Activated CD4-positive, alpha-beta memory T cell treated with anti-CD3 and anti-CD28 coated beads for 36 hours (primary cell): Measurements from ENCODE around the gene FBXO4. TPM values are rescaled to one million over a fixed set of nuclear protein-coding genes. Genes with fewer than 3 reads are reported as not detected.
"Not testable (repeated sequence)": the region's sequence is repeated elsewhere in the genome, so short reads cannot be mapped to it uniquely, and the experiment has no call there.

Experiments used
- CTCF ChIA-PET: fragments of 350-600 bp; sonication (Branson Sonifier 250); formaldehyde crosslinking; loops from one replicate; lab custom pipeline; 2021; ENCODE audit warnings: antibody characterized with exemption, inconsistent platforms; lab: Charles Lee
- POLR2A ChIA-PET: fragments of 350-600 bp; sonication (Branson Sonifier 250); formaldehyde crosslinking; loops from one replicate; lab custom pipeline; 2021; ENCODE audit warnings: antibody characterized with exemption; lab: Charles Lee
- DNase-seq: peaks from one replicate; pipeline ENCODE4 v3.0.0-alpha.2; 2020
- H3K27ac Mint-ChIP-seq: one replicate; pipeline ENCODE4 v1.8.0; 2021; ENCODE audit warnings: mixed read lengths
- H3K27me3 Mint-ChIP-seq: one replicate; pipeline ENCODE4 v1.8.0; 2021; ENCODE audit warnings: mixed read lengths
- H3K36me3 Mint-ChIP-seq: one replicate; pipeline ENCODE4 v1.8.0; 2021; ENCODE audit warnings: mixed read lengths
- H3K4me1 Mint-ChIP-seq: one replicate; pipeline ENCODE4 v1.8.0; 2021; ENCODE audit warnings: low read depth, mixed read lengths
- H3K4me3 Mint-ChIP-seq: one replicate; pipeline ENCODE4 v1.8.0; 2021; ENCODE audit warnings: mild to moderate bottlenecking, mixed read lengths
- H3K9me3 Mint-ChIP-seq: one replicate; pipeline ENCODE4 v1.8.0; 2021; ENCODE audit warnings: mixed read lengths
- intact Hi-C: fragments of 100-400 bp; cut with micrococcal nuclease; formaldehyde crosslinking; loops from one replicate; pipeline ENCODE4 v1.15.1; 2023
- total RNA-seq, 2 experiments: library from RNA; stranded (reverse); gene quantifications; one replicate each; pipeline ENCODE4 v1.2.3, GENCODE V29; 2021

Gene FBXO4
- total RNA-seq, 2 experiments from 2014 or later: 20.4 to 21.7 TPM

- no peak overlapping the region for H3K27ac Mint-ChIP-seq
- peaks cover 5% of the 10 kb centered on the region for H3K36me3 Mint-ChIP-seq
- H3K4me3 Mint-ChIP-seq: no peak overlapping the region
- intact Hi-C loops: no loop called here
- DNase-seq: no peak
- CTCF ChIA-PET: no interaction called here
- peaks cover 36% of the 10 kb centered on the region for H3K9me3 Mint-ChIP-seq
- H3K27me3 Mint-ChIP-seq: peaks cover 9% of the 10 kb centered on the region
- no peaks in the 10 kb centered on the region for H3K4me1 Mint-ChIP-seq
- POLR2A ChIA-PET: no interaction called here
Measured at GRCh38 chr5:41961736-41962135, 36.7 kb downstream of the FBXO4 start.

GRCh38 chr5:41962491-41962890, 37.4 kb downstream of the FBXO4 start:
- DNase-seq: no peak
- peaks cover 5% of the 10 kb centered on the region for H3K36me3 Mint-ChIP-seq
- no peak overlapping the region for H3K27ac Mint-ChIP-seq
- POLR2A ChIA-PET: no interaction called here
- peaks cover 10% of the 10 kb centered on the region for H3K27me3 Mint-ChIP-seq
- peaks cover 36% of the 10 kb centered on the region for H3K9me3 Mint-ChIP-seq
- no peak overlapping the region for H3K4me3 Mint-ChIP-seq
- CTCF ChIA-PET: no interaction called here
- intact Hi-C loops: no loop called here
- no peaks in the 10 kb centered on the region for H3K4me1 Mint-ChIP-seq

DNA sequence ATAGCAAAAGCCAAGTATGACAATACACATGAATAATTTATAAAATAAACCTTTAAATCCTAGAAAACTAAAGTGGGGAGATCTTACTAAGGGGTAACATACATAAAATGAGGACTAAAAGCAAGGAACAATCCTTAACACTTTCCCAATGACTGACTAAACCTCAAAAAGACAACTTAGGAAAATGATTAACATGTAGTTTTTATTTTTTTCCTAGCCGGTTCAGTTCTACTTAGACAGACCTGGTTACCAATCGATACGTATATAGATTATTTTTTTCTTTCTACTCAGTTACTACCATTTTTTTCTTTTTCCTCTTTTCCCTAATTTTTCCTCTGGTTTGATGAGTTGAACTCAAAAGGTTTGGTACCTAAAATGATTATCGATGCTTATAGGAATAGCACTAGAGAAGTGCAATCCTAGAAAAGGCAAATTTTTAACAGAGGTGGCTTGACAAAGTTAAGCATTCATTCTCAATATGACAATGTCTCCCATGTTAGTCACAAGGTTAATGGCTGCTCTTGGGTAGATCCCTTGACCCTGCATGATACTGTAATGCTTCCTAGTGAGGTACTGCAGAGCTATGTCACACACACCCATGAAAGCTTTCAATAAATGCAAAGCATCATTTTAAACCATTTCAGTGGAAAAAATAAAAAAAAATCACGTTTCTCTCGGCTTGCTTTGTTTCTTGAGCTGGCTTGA, 41.5 kb downstream of the FBXO4 start:
- no peak for DNase-seq
- H3K27me3 Mint-ChIP-seq: peaks cover 7% of the 10 kb centered on the region
- H3K27ac Mint-ChIP-seq: no peak overlapping the region
- no peak overlapping the region for H3K4me3 Mint-ChIP-seq
- H3K36me3 Mint-ChIP-seq: peaks cover 1% of the 10 kb centered on the region
- CTCF ChIA-PET: no interaction called here
- intact Hi-C loops: no loop called here
- POLR2A ChIA-PET: no interaction called here
- no peaks in the 10 kb centered on the region for H3K4me1 Mint-ChIP-seq
- peaks cover 17% of the 10 kb centered on the region for H3K9me3 Mint-ChIP-seq

GRCh38 chr5:41967401-41967800, 42.3 kb downstream of the FBXO4 start:
- Mint-ChIP-seq H3K4me3 (no peak overlapping the region), H3K27ac (no peak overlapping the region), H3K9me3 (peaks cover 11% of the 10 kb centered on the region), H3K27me3 (peaks cover 7% of the 10 kb centered on the region), H3K36me3 (peaks cover 1% of the 10 kb centered on the region), H3K4me1 (no peaks in the 10 kb centered on the region)
- CTCF ChIA-PET: no interaction called here
- DNase-seq: no peak
- POLR2A ChIA-PET: no interaction called here
- intact Hi-C loops: no loop called here

DNA sequence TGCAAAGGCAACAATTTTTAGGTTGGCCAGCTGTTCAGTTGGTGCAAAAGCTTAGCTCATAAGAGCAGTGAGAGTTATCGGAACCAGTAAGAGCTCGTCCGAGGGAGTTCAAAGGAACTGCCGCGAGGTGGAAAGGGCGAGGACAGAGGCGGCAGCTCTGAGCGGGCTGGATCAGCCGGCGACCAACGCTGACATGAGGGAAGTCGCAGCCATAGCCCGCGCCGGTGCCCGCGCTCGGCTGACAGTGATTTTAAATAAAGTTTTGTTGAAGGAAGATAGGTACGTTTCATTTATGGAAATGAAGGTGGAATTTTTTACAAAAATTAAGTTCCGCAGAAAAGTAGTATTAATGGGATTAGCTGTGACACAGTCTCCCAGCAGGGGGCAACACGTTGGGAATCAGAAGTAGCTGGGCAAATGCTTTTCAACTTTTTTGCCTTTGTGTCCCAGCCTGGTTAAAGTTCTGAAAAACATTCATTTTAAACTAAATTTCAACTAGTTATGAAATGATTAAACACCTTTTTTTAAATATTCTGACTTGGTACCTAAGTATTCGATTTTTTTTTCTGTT, 43.2 kb downstream of the FBXO4 start:
- POLR2A ChIA-PET: no interaction called here
- no peak for DNase-seq
- no peak overlapping the region for H3K4me3 Mint-ChIP-seq
- peaks cover 7% of the 10 kb centered on the region for H3K27me3 Mint-ChIP-seq
- CTCF ChIA-PET: no interaction called here
- H3K4me1 Mint-ChIP-seq: no peaks in the 10 kb centered on the region
- peaks cover 1% of the 10 kb centered on the region for H3K36me3 Mint-ChIP-seq
- H3K9me3 Mint-ChIP-seq: peaks cover 11% of the 10 kb centered on the region
- H3K27ac Mint-ChIP-seq: no peak overlapping the region
- intact Hi-C loops: no loop called here

DNA sequence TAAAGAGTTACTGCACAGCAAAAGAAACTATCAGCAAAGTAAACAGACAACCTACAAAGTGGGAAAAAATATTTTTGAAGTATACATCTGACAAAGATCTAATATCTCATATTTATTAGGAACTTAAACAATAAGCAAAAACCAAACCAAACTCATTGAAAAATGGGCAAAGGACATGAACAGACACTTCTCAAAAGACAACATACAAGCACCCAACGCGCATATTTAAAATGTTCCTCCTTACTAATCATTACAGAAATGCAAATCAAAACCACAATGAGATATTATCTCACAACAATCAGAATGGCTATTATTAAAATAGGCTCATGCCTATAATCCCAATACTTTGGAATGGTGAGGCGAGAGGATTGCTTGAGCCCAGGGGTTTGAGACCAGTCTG, 48.0 kb downstream of the FBXO4 start:
- intact Hi-C loops: no loop called here
- ChIA-PET CTCF (no interaction called here), POLR2A (no interaction called here)
- Mint-ChIP-seq H3K27ac (no peak overlapping the region), H3K27me3 (no peaks in the 10 kb centered on the region), H3K36me3 (peaks cover 1% of the 10 kb centered on the region), H3K4me3 (no peak overlapping the region), H3K4me1 (peaks cover 3% of the 10 kb centered on the region), H3K9me3 (peaks cover 11% of the 10 kb centered on the region)
- DNase-seq: no peak

DNA sequence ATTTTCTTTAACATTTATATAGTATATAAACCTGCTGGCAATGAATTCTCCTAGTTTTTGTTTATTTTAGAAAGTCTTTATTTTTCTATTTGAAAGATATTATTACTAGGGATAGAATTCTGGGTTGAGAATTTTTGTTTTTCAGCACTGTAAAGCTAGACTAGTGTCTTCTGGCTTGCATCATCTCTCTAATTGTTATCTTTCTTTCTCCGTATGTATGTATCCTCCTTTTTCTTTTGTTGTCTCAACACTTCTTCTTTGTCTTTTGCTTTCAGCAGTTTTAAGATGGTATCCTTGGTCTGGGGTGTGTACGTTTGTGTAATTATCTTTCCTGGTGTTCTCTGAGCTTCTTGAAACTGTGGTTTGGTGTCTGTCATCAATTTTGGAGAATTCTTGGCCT, 48.8 kb downstream of the FBXO4 start:
- Mint-ChIP-seq H3K4me1 (peaks cover 3% of the 10 kb centered on the region), H3K27ac (no peak overlapping the region), H3K27me3 (no peaks in the 10 kb centered on the region), H3K36me3 (peaks cover 1% of the 10 kb centered on the region), H3K4me3 (no peak overlapping the region), H3K9me3 (peaks cover 10% of the 10 kb centered on the region)
- no peak for DNase-seq
- intact Hi-C loops: no loop called here
- CTCF ChIA-PET: no interaction called here
- POLR2A ChIA-PET: no interaction called here

GRCh38 chr5:41978676-41979075, 53.6 kb downstream of the FBXO4 start:
- Mint-ChIP-seq H3K27me3 (no peaks in the 10 kb centered on the region), H3K36me3 (no peaks in the 10 kb centered on the region), H3K9me3 (no peaks in the 10 kb centered on the region), H3K27ac (no peak overlapping the region), H3K4me1 (peaks cover 3% of the 10 kb centered on the region), H3K4me3 (no peak overlapping the region)
- DNase-seq: no peak
- CTCF ChIA-PET: no interaction called here
- intact Hi-C loops: no loop called here
- POLR2A ChIA-PET: no interaction called here

GRCh38 chr5:41980396-41980795, 55.3 kb downstream of the FBXO4 start:
- POLR2A ChIA-PET: no interaction called here
- peaks cover 4% of the 10 kb centered on the region for H3K27me3 Mint-ChIP-seq

GRCh38 chr5:41980870-41981269, 55.8 kb downstream of the FBXO4 start:
- H3K9me3 Mint-ChIP-seq: no peaks in the 10 kb centered on the region
- no peaks in the 10 kb centered on the region for H3K4me1 Mint-ChIP-seq
- H3K27me3 Mint-ChIP-seq: peaks cover 4% of the 10 kb centered on the region
- no peak for DNase-seq
- no peak overlapping the region for H3K4me3 Mint-ChIP-seq
- H3K36me3 Mint-ChIP-seq: no peaks in the 10 kb centered on the region
- ChIA-PET POLR2A (no interaction called here), CTCF (no interaction called here)
- no peak overlapping the region for H3K27ac Mint-ChIP-seq
- intact Hi-C loops: no loop called here

More at GRCh38 chr5:41980396-41980795, 55.3 kb downstream of the FBXO4 start:
- H3K27ac Mint-ChIP-seq: no peak overlapping the region
- CTCF ChIA-PET: no interaction called here
- no peak overlapping the region for H3K4me3 Mint-ChIP-seq
- no peaks in the 10 kb centered on the region for H3K4me1 Mint-ChIP-seq
- no peaks in the 10 kb centered on the region for H3K36me3 Mint-ChIP-seq
- no peak for DNase-seq
- H3K9me3 Mint-ChIP-seq: no peaks in the 10 kb centered on the region
- intact Hi-C loops: no loop called here

DNA sequence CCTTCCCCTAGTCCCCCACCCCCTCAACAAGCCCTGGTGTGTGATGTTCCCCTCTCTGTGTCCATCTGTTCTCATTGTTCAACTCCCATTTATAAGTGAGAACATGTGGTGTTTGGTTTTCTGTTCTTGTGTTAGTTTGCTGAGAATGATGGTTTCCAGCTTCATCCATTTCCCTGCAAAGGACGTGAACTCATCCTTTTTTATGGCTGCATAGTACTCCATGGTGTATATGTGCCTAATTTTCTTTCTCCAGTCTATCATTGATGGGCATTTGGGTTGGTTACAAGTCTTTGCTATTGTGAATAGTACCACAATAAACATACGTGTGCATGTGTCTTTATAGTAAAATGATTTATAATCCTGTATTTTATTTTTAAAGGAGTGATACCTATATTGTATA, 57.8 kb downstream of the FBXO4 start:
- intact Hi-C loops, DNase-seq, H3K4me1 Mint-ChIP-seq, CTCF ChIA-PET, H3K9me3 Mint-ChIP-seq, POLR2A ChIA-PET, H3K4me3 Mint-ChIP-seq, H3K27ac Mint-ChIP-seq, H3K36me3 Mint-ChIP-seq: not testable (repeated sequence)
- peaks cover 12% of the 10 kb centered on the region for H3K27me3 Mint-ChIP-seq

DNA sequence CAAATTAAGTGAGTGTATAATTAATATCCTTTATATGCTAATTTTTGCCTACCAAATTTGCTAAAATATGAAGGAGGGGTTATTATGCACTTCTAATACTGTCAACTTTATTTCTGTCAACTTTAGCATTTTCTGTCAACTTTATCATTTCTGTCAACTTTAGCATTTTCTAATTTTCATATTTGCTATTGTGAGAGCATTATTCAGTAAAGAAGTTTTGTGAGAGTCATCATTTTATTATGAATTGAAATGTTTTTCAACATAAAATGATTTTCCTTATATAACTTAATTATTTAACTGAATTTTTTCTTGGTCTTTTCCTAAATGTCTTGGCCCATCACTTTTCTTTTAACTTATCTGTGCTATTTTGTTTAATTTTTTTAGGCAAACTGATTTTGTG, 58.2 kb downstream of the FBXO4 start:
- Mint-ChIP-seq H3K27ac (no peak overlapping the region), H3K4me1 (no peaks in the 10 kb centered on the region), H3K27me3 (peaks cover 14% of the 10 kb centered on the region), H3K36me3 (no peaks in the 10 kb centered on the region), H3K9me3 (peaks cover 3% of the 10 kb centered on the region), H3K4me3 (no peak overlapping the region)
- intact Hi-C loops: no loop called here
- POLR2A ChIA-PET: no interaction called here
- CTCF ChIA-PET: no interaction called here
- DNase-seq: no peak
